Keratinocyte (primary cell): ENCODE measurements around the gene MAP3K8. TPM values are rescaled to one million over a fixed set of nuclear protein-coding genes. Genes with fewer than 3 reads are reported as not detected.

Source experiments
- DNase-seq: peaks from one replicate; pipeline ENCODE4 v3.0.0-alpha.2; 2011; ENCODE audit warnings: low read depth, missing footprints, low spot score
- FAIRE-seq: peaks from 2 replicates; lab custom pipeline; 2011; peaks lifted over from hg19 to GRCh38; lab: Jason Lieb, UNC
- H2AFZ ChIP-seq: 2 replicates; pipeline ENCODE4 v1.6.0; 2012; ENCODE audit warnings: low read length, control low read depth, inconsistent platforms; ENCODE audit not compliant: control insufficient read depth
- H3K27ac ChIP-seq: 2 replicates; pipeline ENCODE4 v1.5.1; 2011; ENCODE audit warnings: low read length; ENCODE audit not compliant: control insufficient read depth, insufficient read depth
- H3K27me3 ChIP-seq: 3 replicates; pipeline ENCODE4 v1.6.0; 2011; ENCODE audit warnings: low read length; ENCODE audit not compliant: control insufficient read depth, insufficient read depth; ENCODE audit errors: extremely low read depth
- H3K36me3 ChIP-seq, 2 experiments: 2 replicates in 1 of 2; 3 replicates in 1 of 2; pipeline ENCODE4 v1.5.1; 2011; ENCODE audit warnings: low read length in 2 of 2, mild to moderate bottlenecking in 1 of 2; ENCODE audit not compliant: control insufficient read depth in 2 of 2, insufficient read depth in 2 of 2; ENCODE audit errors: extremely low read depth in 1 of 2
- H3K4me1 ChIP-seq: 3 replicates; pipeline ENCODE4 v1.5.1; 2011; ENCODE audit warnings: low read length; ENCODE audit not compliant: control insufficient read depth, insufficient read depth; ENCODE audit errors: extremely low read depth
- H3K4me2 ChIP-seq: 3 replicates; pipeline ENCODE4 v1.6.0; 2011; ENCODE audit warnings: low read depth, low read length; ENCODE audit not compliant: control insufficient read depth, insufficient read depth; ENCODE audit errors: extremely low read depth
- H3K4me3 ChIP-seq, 3 experiments: fragments of 200-600 bp in 1 of 3; sonication (generic) in 1 of 3; 2 replicates in 2 of 3; 3 replicates in 1 of 3; pipeline ENCODE4 v1.5.1; 2011 to 2016; ENCODE audit warnings: low read length in 3 of 3, mild to moderate bottlenecking in 3 of 3, control low read depth in 2 of 3, inconsistent platforms in 1 of 3, low read depth in 1 of 3, mixed read lengths in 1 of 3, mixed run types in 1 of 3, moderate library complexity in 1 of 3; ENCODE audit not compliant: control insufficient read depth in 2 of 3, insufficient read depth in 2 of 3; ENCODE audit errors: extremely low read depth in 1 of 3
- H3K79me2 ChIP-seq: 2 replicates; pipeline ENCODE4 v1.6.0; 2012; ENCODE audit warnings: low read length; ENCODE audit not compliant: control insufficient read depth, insufficient read depth
- H3K9ac ChIP-seq: 3 replicates; pipeline ENCODE4 v1.6.0; 2011; ENCODE audit warnings: low read length; ENCODE audit not compliant: control insufficient read depth, insufficient read depth; ENCODE audit errors: extremely low read depth
- H3K9me1 ChIP-seq: 3 replicates; pipeline ENCODE4 v1.6.0; 2011; ENCODE audit warnings: low read length; ENCODE audit not compliant: control insufficient read depth, insufficient read depth; ENCODE audit errors: extremely low read depth
- H3K9me3 ChIP-seq: 2 replicates; pipeline ENCODE4 v1.5.1; 2012; ENCODE audit warnings: low read depth, low read length; ENCODE audit not compliant: control insufficient read depth
- H4K20me1 ChIP-seq: 3 replicates; pipeline ENCODE4 v1.6.0; 2011; ENCODE audit warnings: low read length; ENCODE audit not compliant: control insufficient read depth, insufficient read depth; ENCODE audit errors: extremely low read depth
- CTCF ChIP-seq, 3 experiments: IDR thresholded peaks in 1 of 3; conservative IDR thresholded peaks in 1 of 3; optimal IDR thresholded peaks in 1 of 3; 2 replicates in 2 of 3; 3 replicates in 1 of 3; pipeline versions ENCODE3 to v1.5.1; 2011; ENCODE audit warnings: low read length in 3 of 3, mild to moderate bottlenecking in 3 of 3, moderate library complexity in 2 of 3, control low read depth in 1 of 3, inconsistent platforms in 1 of 3; ENCODE audit not compliant: insufficient read depth in 2 of 3; ENCODE audit errors: extremely low read depth in 1 of 3
- EZH2 ChIP-seq: IDR thresholded peaks from one replicate; pipeline ENCODE4 v1.6.1; 2012; ENCODE audit warnings: inconsistent platforms, mild to moderate bottlenecking, low read length, moderate library complexity
- dilution Hi-C: fragments of 300-500 bp; cut with MboI; formaldehyde crosslinking; loops from one replicate; pipeline ENCODE4 v1.7.0; 2020; ENCODE audit warnings: low sequenced_read_pairs; ENCODE audit not compliant: extremely low pct_ligation_motif_present
- polyA plus RNA-seq, 5 experiments: library from polyadenylated mRNA; depleted of rRNA in 3 of 5; stranded (reverse) in 3 of 5; stranded (forward) in 1 of 5; unstranded in 1 of 5; fragments of >200 nt; gene quantifications; 1 replicate in 1 of 5; 2 replicates in 3 of 5; 3 replicates in 1 of 5; pipeline versions ENCODE4 v1.2.1 to v1.2.3, GENCODE V29; 2011 to 2012; ENCODE audit warnings: missing spikeins in 2 of 5, low read depth in 1 of 5, low replicate concordance in 1 of 5

Gene MAP3K8
- polyA plus RNA-seq, 1 donor (not counting 4 experiments of a cell fraction or from before 2014, with no cell fraction given) = 4.9 TPM

GRCh38 chr10:30413996-30414576 is 19.9 kb upstream of the MAP3K8 start:
- no peaks in the 10 kb centered on the region for H3K36me3 ChIP-seq
- H3K27ac ChIP-seq = no peak overlapping the region
- no peak overlapping the region for H3K9ac ChIP-seq
- FAIRE-seq (peak; percentile 79), DNase-seq (no peak)
- H2AFZ ChIP-seq = no peak overlapping the region
- no peak overlapping the region for H3K4me3 ChIP-seq
- dilution Hi-C loops = no loop called here
- H3K4me1 ChIP-seq = peaks cover 3% of the 10 kb centered on the region
- H3K9me3 ChIP-seq = no peaks in the 10 kb centered on the region
- H3K9me1 ChIP-seq = no peaks in the 10 kb centered on the region
- H4K20me1 ChIP-seq = no peaks in the 10 kb centered on the region
- TF ChIP-seq CTCF (optimal IDR thresholded peaks at IDR 0.05 in 1 of 3, IDR thresholded peaks at IDR 0.05 in 1 of 3, conservative IDR thresholded peaks at IDR 0.05 in 1 of 3; ENCODE audit: extremely low read depth in 1 of 3, insufficient read depth in 2 of 3, low read length in 3 of 3) (peak; percentile 65 to 87 (median 69)), EZH2 (no peak)
- no peaks in the 10 kb centered on the region for H3K27me3 ChIP-seq
- no peak overlapping the region for H3K4me2 ChIP-seq
- no peaks in the 10 kb centered on the region for H3K79me2 ChIP-seq

GRCh38 chr10:30415593-30415992 is 18.4 kb upstream of the MAP3K8 start:
- Histone ChIP-seq H3K9ac (no peak overlapping the region), H3K27me3 (no peaks in the 10 kb centered on the region), H3K9me3 (no peaks in the 10 kb centered on the region), H3K4me1 (peaks cover 3% of the 10 kb centered on the region), H3K4me3 (no peak overlapping the region), H3K4me2 (no peak overlapping the region), H3K27ac (no peak overlapping the region), H4K20me1 (no peaks in the 10 kb centered on the region), H3K36me3 (no peaks in the 10 kb centered on the region), H3K79me2 (no peaks in the 10 kb centered on the region), H3K9me1 (no peaks in the 10 kb centered on the region), H2AFZ (no peak overlapping the region)
- FAIRE-seq (no peak), DNase-seq (no peak)
- TF ChIP-seq EZH2 (no peak), CTCF (optimal IDR thresholded peaks at IDR 0.05 in 1 of 3, IDR thresholded peaks at IDR 0.05 in 1 of 3, conservative IDR thresholded peaks at IDR 0.05 in 1 of 3; ENCODE audit: extremely low read depth in 1 of 3, insufficient read depth in 2 of 3, low read length in 3 of 3) (no peak)
- dilution Hi-C loops = no loop called here
